Neural cell (in vitro differentiated cells): ENCODE data around the gene LRMDA. TPM values are rescaled to one million over a fixed set of nuclear protein-coding genes. Genes with fewer than 3 reads are reported as not detected.
A peak's percentile ranks its signal among the peaks of the same experiment; 100 is the strongest.

ENCODE experiments used
- H2AFZ ChIP-seq: fragments of 200-600, 300-800 bp; sonication (generic), shearing (Covaris generic); 2 replicates; pipeline ENCODE4 v1.6.0; 2014; ENCODE audit warnings: low read depth, mild to moderate bottlenecking, antibody characterized with exemption, low read length, moderate library complexity
- H3F3A ChIP-seq: fragments of 200-600 bp; shearing (Covaris generic); 2 replicates; pipeline ENCODE4 v1.6.1; 2016; ENCODE audit warnings: mild to moderate bottlenecking, moderate library complexity, mixed read lengths, antibody characterized with exemption, low read length; ENCODE audit not compliant: insufficient read depth, poor library complexity, severe bottlenecking
- H3K27ac ChIP-seq: fragments of 200-600, 300-800 bp; sonication (generic), shearing (Covaris generic); 2 replicates; pipeline ENCODE4 v1.5.1; 2014; ENCODE audit warnings: mild to moderate bottlenecking, low read length, moderate library complexity
- H3K27me3 ChIP-seq: fragments of 300-800, 200-600 bp; sonication (generic), shearing (Covaris generic); 2 replicates; pipeline ENCODE4 v1.6.0; 2014; ENCODE audit warnings: mild to moderate bottlenecking, low read depth, low read length, moderate library complexity; ENCODE audit not compliant: insufficient read depth
- H3K36me3 ChIP-seq: fragments of 300-800, 200-600 bp; sonication (generic), shearing (Covaris generic); 2 replicates; pipeline ENCODE4 v1.5.1; 2014; ENCODE audit warnings: mild to moderate bottlenecking, antibody characterized with exemption, low read length, moderate library complexity; ENCODE audit not compliant: insufficient read depth
- H3K4me2 ChIP-seq: fragments of 300-800, 200-600 bp; sonication (generic), shearing (Covaris generic); 2 replicates; pipeline ENCODE4 v1.6.0; 2014; ENCODE audit warnings: mild to moderate bottlenecking, low read length
- H3K4me3 ChIP-seq: fragments of 300-800, 200-600 bp; sonication (generic), shearing (Covaris generic); 2 replicates; pipeline ENCODE4 v1.5.1; 2014; ENCODE audit warnings: mild to moderate bottlenecking, low read length, moderate library complexity
- H3K79me2 ChIP-seq: fragments of 200-600 bp; shearing (Covaris generic); replicated peaks from 2 replicates; pipeline ENCODE4 v1.6.0; 2014; ENCODE audit warnings: mild to moderate bottlenecking, low read length, moderate library complexity; ENCODE audit not compliant: insufficient read depth
- H3K9ac ChIP-seq: fragments of 300-800, 200-600 bp; sonication (generic), shearing (Covaris generic); 2 replicates; pipeline ENCODE4 v1.6.1; 2016; ENCODE audit warnings: mild to moderate bottlenecking, low read length, mixed read lengths
- H3K9me2 ChIP-seq: fragments of 200-600 bp; shearing (Covaris generic); 2 replicates; pipeline ENCODE4 v1.6.1; 2016; ENCODE audit warnings: mild to moderate bottlenecking, low read length, mixed read lengths; ENCODE audit not compliant: insufficient read depth
- H3K9me3 ChIP-seq: fragments of 200-600, 300-800 bp; sonication (generic), shearing (Covaris generic); 2 replicates; pipeline ENCODE4 v1.6.1; 2016; ENCODE audit warnings: mild to moderate bottlenecking, mixed run types, low read length, moderate library complexity, mixed read lengths
- H4K20me1 ChIP-seq: fragments of 200-600 bp; shearing (Covaris generic); 2 replicates; pipeline ENCODE4 v1.6.1; 2016; ENCODE audit warnings: mild to moderate bottlenecking, mixed run types; ENCODE audit not compliant: insufficient read depth
- CTCF ChIP-seq: fragments of 450-650 bp; IDR thresholded peaks from 2 replicates; pipeline ENCODE4 v1.5.1; 2014; ENCODE audit warnings: antibody characterized with exemption, mild to moderate bottlenecking, moderate library complexity; ENCODE audit not compliant: poor library complexity, severe bottlenecking
- EP300 ChIP-seq: fragments of 450-650 bp; conservative IDR thresholded peaks from 2 replicates; pipeline ENCODE4 v1.6.1; 2014; ENCODE audit warnings: antibody characterized with exemption, mild to moderate bottlenecking, moderate library complexity; ENCODE audit not compliant: poor library complexity, severe bottlenecking
- EZH2 ChIP-seq: fragments of 200-600, 300-800 bp; shearing (Covaris generic), sonication (generic); IDR thresholded peaks from 2 replicates; pipeline ENCODE4 v1.6.1; 2014; ENCODE audit warnings: antibody characterized with exemption, low read length, borderline replicate concordance, mild to moderate bottlenecking; ENCODE audit not compliant: insufficient read depth, poor library complexity, severe bottlenecking
- MXI1 ChIP-seq: fragments of 450-650 bp; conservative IDR thresholded peaks from 2 replicates; pipeline ENCODE4 v1.6.1; 2014; ENCODE audit warnings: antibody characterized with exemption, mild to moderate bottlenecking; ENCODE audit not compliant: poor library complexity, severe bottlenecking
- POLR2AphosphoS5 ChIP-seq: IDR thresholded peaks from 2 replicates; pipeline ENCODE4 v1.6.1; 2012
- RAD21 ChIP-seq: fragments of 450-650 bp; conservative IDR thresholded peaks from 2 replicates; pipeline ENCODE4 v1.6.1; 2014; ENCODE audit warnings: antibody characterized with exemption, mild to moderate bottlenecking, moderate library complexity
- REST ChIP-seq: IDR thresholded peaks from 2 replicates; pipeline ENCODE4 v1.6.1; 2012; ENCODE audit warnings: borderline replicate concordance
- SMC3 ChIP-seq: fragments of 450-650 bp; conservative IDR thresholded peaks from 2 replicates; pipeline ENCODE4 v1.6.1; 2014; ENCODE audit warnings: antibody characterized with exemption, mild to moderate bottlenecking, moderate library complexity; ENCODE audit not compliant: poor library complexity
- TAF1 ChIP-seq: IDR thresholded peaks from 2 replicates; pipeline ENCODE4 v1.6.1; 2012; ENCODE audit warnings: low read depth
- polyA plus RNA-seq: library from polyadenylated mRNA; depleted of rRNA; stranded (reverse); fragments of >200 nt; gene quantifications from 2 replicates; pipeline ENCODE4 v1.2.3, GENCODE V29; 2014

Gene LRMDA
- polyA plus RNA-seq, 1 donor from 2014 or later, result 5.6 TPM

- Histone ChIP-seq H3K36me3 (no peaks in the 10 kb centered on the region), H2AFZ (no peak overlapping the region), H3K27ac (peak overlapping the region; percentile 54), H3K9me2 (no peaks in the 10 kb centered on the region), H3K4me3 (no peak overlapping the region), H3F3A (no peaks in the 10 kb centered on the region), H3K9me3 (no peaks in the 10 kb centered on the region), H4K20me1 (no peaks in the 10 kb centered on the region), H3K9ac (no peak overlapping the region), H3K4me2 (no peak overlapping the region), H3K79me2 (no peaks in the 10 kb centered on the region), H3K27me3 (no peaks in the 10 kb centered on the region)
- TF ChIP-seq POLR2AphosphoS5 (peak; percentile 99), SMC3 (no peak), REST (peak; percentile 88), EP300 (peak; percentile 100)
These were observed 520.7 kb downstream of the LRMDA start for GRCh38 chr10:75952093-75952492.

GRCh38 chr10:75954486-75954885 lies 523.1 kb downstream of the LRMDA start:
- no peaks in the 10 kb centered on the region for H3K27me3 ChIP-seq
- H3K79me2 ChIP-seq, result no peaks in the 10 kb centered on the region
- H2AFZ ChIP-seq, result no peak overlapping the region
- H3K27ac ChIP-seq, result no peak overlapping the region
- no peaks in the 10 kb centered on the region for H3K36me3 ChIP-seq
- no peaks in the 10 kb centered on the region for H3K9me2 ChIP-seq
- H3F3A ChIP-seq, result no peaks in the 10 kb centered on the region
- no peak overlapping the region for H3K4me3 ChIP-seq
- H3K4me2 ChIP-seq, result no peak overlapping the region
- H3K9me3 ChIP-seq, result no peaks in the 10 kb centered on the region
- no peaks in the 10 kb centered on the region for H4K20me1 ChIP-seq
- TF ChIP-seq EP300 (no peak), RAD21 (no peak), MXI1 (no peak), REST (no peak), POLR2AphosphoS5 (no peak), TAF1 (no peak), SMC3 (no peak), CTCF (no peak), EZH2 (no peak)
- H3K9ac ChIP-seq, result no peak overlapping the region
